ENCODE measurements around the gene PDPR. TPM values are rescaled to one million over a fixed set of nuclear protein-coding genes. Genes with fewer than 3 reads are reported as not detected.
"Not testable (repeated sequence)": the region's sequence is repeated elsewhere in the genome, so short reads cannot be mapped to it uniquely, and the experiment has no call there.

Gene PDPR
- total RNA-seq, 2 donors from 2014 or later, result 22.6 to 37.5 TPM

DNA sequence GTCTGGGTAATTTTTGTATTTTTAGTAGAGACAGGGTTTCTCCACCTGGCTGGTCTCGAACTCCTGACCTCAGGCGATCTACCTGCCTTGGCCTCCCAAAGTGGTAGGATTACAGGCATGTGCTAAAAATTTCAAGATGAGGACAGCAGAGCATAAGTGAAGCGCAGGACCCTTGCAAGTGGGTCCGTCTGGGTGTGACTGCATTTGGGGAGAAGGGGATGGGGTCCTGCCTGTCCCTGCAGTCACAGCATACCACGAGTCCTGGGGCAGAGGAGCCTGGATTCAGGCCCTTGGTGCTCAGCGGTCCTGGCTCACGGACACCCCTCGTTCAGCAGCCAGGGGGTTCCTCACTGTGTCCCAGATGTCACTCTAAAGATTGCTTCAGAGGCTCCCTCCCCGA is 84.1 kb downstream of the PDPR start:
- intact Hi-C loops (cut with DNase I, micrococcal nuclease); ATAC-seq; DNase-seq: not testable (repeated sequence)

GRCh38 chr16:70198666-70199065 is 84.5 kb downstream of the PDPR start:
- intact Hi-C loops (cut with DNase I, micrococcal nuclease); DNase-seq; ATAC-seq: not testable (repeated sequence)

- ATAC-seq; intact Hi-C loops (cut with DNase I, micrococcal nuclease): not testable (repeated sequence)
These were observed 85.0 kb downstream of the PDPR start for GRCh38 chr16:70199170-70199569.

GRCh38 chr16:70200063-70200462 is 85.9 kb downstream of the PDPR start:
- DNase-seq; intact Hi-C loops (cut with DNase I, micrococcal nuclease); ATAC-seq: not testable (repeated sequence)

More at GRCh38 chr16:70199170-70199569, 85.0 kb downstream of the PDPR start:
- DNase-seq, result not testable (repeated sequence)

DNA sequence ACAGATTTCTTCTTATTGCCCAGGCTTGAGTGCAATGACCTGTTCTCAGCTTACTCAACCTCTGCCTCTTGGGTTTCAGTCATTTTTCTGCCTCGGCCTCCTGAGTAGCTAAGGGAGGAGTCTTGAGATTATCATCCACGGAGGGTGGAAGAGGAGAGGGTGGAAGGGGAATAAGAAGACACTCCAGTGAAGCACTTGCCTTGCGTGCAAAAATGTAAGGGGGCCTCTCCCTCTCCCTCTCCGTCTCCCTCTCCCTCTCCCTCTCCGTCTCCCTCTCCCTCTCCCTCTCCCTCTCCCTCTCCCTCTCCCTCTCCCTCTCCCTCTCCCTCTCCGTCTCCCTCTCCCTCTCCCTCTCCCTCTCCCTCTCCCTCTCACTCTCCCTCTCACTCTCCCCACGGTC is 89.4 kb downstream of the PDPR start:
- intact Hi-C loops (cut with DNase I, micrococcal nuclease); ATAC-seq; DNase-seq: not testable (repeated sequence)

DNA sequence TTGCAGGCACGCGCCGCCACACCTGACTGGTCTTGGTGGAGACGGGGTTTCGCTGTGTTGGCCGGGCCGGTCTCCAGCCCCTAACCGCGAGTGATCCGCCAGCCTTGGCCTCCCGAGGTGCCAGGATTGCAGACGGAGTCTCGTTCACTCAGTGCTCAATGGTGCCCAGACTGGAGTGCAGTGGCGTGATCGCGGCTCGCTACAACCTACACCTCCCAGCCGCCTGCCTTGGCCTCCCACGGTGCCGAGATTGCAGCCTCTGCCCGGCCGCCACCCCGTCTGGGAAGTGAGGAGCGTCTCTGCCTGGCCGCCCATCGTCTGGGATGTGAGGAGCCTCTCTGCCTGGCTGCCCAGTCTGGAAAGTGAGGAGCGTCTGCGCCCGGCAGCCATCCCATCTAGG is 89.9 kb downstream of the PDPR start:
- DNase-seq, ATAC-seq: not testable (repeated sequence)

GRCh38 chr16:70204668-70205405 is 90.7 kb downstream of the PDPR start:
- DNase-seq; ATAC-seq; intact Hi-C loops (cut with DNase I, micrococcal nuclease): not testable (repeated sequence)

More for the DNA sequence above, 89.9 kb downstream of the PDPR start:
- intact Hi-C loops (cut with DNase I, micrococcal nuclease), result not testable (repeated sequence)

DNA sequence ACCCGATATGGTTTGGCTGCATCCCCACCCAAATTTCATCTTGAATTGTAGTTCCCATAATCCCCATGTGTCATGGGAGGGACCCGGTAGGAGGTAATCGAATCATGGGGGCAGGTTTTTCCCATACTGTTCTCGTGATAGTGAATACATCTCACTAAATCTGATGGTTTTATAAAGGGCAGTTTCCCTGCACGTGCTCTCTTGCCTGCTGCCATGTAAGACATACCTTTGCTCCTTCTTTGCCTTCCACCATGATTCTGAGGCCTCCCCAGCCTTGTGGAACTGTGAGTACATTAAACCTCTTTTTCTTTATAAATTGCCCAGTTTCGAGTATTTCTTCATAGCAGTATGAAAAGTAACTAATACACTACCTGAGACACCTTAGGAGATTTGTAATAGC is 92.2 kb downstream of the PDPR start:
- intact Hi-C loops (cut with DNase I, micrococcal nuclease); ATAC-seq; DNase-seq: not testable (repeated sequence)

Other genes with a start within 250 kb of the PDPR start
- 1 to 10 TPM; 1.0 to 2.0 TPM for gene CLEC18A, start 163.0 kb upstream of the PDPR start, total RNA-seq
- under 1 TPM in 1 of 2 donors, not detected in 1; 0.64 TPM for gene CLEC18C, start 59.5 kb downstream of the PDPR start, total RNA-seq
- gene EXOSC6, start 137.6 kb downstream of the PDPR start, total RNA-seq, result 10 to 100 TPM; 15.0 to 19.6 TPM
- 10 to 100 TPM; 38.9 to 62.4 TPM for gene AARS1, start 175.2 kb downstream of the PDPR start, total RNA-seq
- 10 to 100 TPM; 27.3 to 28.2 TPM for gene DDX19B, start 184.9 kb downstream of the PDPR start, total RNA-seq
- gene DDX19A, start 232.6 kb downstream of the PDPR start, total RNA-seq, result 10 to 100 TPM; 16.1 to 19.0 TPM

All from left colon (tissue), 2 donors.